Endothelial cell of umbilical vein (primary cell): ENCODE results near the gene RTN4RL1. TPM values are rescaled to one million over a fixed set of nuclear protein-coding genes. Genes with fewer than 3 reads are reported as not detected.

Experiments
- BruUV-seq: library from RNA; stranded (reverse); fragments of 400-500 nt; replicated peaks from 2 replicates; lab custom pipeline; 2021; lab: Mats Ljungman, UMichigan
- CTCF ChIA-PET: fragments of 300-600, 350-600 bp; sonication (Branson Sonifier 250); formaldehyde crosslinking; loops from one replicate; lab custom pipeline; 2021; ENCODE audit warnings: antibody characterized with exemption, inconsistent platforms; lab: Charles Lee
- POLR2A ChIA-PET: fragments of 300-600, 350-600 bp; sonication (Branson Sonifier 250); formaldehyde crosslinking; loops from one replicate; lab custom pipeline; 2021; ENCODE audit warnings: antibody characterized with exemption, inconsistent platforms; lab: Charles Lee
- DNase-seq: peaks from one replicate; pipeline ENCODE4 v3.0.0-alpha.2; 2011; ENCODE audit warnings: low read depth, low spot score
- FAIRE-seq: peaks from 2 replicates; lab custom pipeline; 2011; peaks lifted over from hg19 to GRCh38; lab: Jason Lieb, UNC
- H2AFZ ChIP-seq: 2 replicates; pipeline ENCODE4 v1.6.0; 2012; ENCODE audit warnings: low read depth, low read length, control low read depth, inconsistent platforms
- H3K27ac ChIP-seq: 2 replicates; pipeline ENCODE4 v1.5.1; 2011; ENCODE audit warnings: low read depth, mild to moderate bottlenecking, control low read depth, low read length, moderate library complexity; ENCODE audit not compliant: insufficient read depth
- H3K27me3 ChIP-seq, 2 experiments: 2 replicates each; pipeline versions ENCODE4 v1.6.0 to v1.6.1; 2011; ENCODE audit warnings: low read length in 2 of 2, mixed read lengths in 1 of 2; ENCODE audit not compliant: control insufficient read depth in 2 of 2, insufficient read depth in 2 of 2
- H3K36me3 ChIP-seq, 2 experiments: 2 replicates in 1 of 2; 3 replicates in 1 of 2; pipeline ENCODE4 v1.5.1; 2011; ENCODE audit warnings: low read length in 2 of 2, mild to moderate bottlenecking in 1 of 2, moderate library complexity in 1 of 2; ENCODE audit not compliant: control insufficient read depth in 2 of 2, insufficient read depth in 2 of 2; ENCODE audit errors: extremely low read depth in 1 of 2
- H3K4me1 ChIP-seq: 3 replicates; pipeline ENCODE4 v1.5.1; 2011; ENCODE audit warnings: mild to moderate bottlenecking, low read length; ENCODE audit not compliant: control insufficient read depth, insufficient read depth; ENCODE audit errors: extremely low read depth
- H3K4me2 ChIP-seq: 2 replicates; pipeline ENCODE4 v1.6.1; 2011; ENCODE audit warnings: low read length, control low read depth, mixed read lengths; ENCODE audit not compliant: insufficient read depth
- H3K4me3 ChIP-seq, 3 experiments: fragments of 200-600 bp in 1 of 3; sonication (generic), shearing (Covaris generic) in 1 of 3; replicated peaks in 1 of 3; 2 replicates each; pipeline ENCODE4 v1.5.1; 2011 to 2016; ENCODE audit warnings: control low read depth in 3 of 3, low read length in 3 of 3, mild to moderate bottlenecking in 2 of 3, inconsistent platforms in 1 of 3, low read depth in 1 of 3, moderate library complexity in 1 of 3; ENCODE audit not compliant: insufficient read depth in 1 of 3
- H3K79me2 ChIP-seq: 2 replicates; pipeline ENCODE4 v1.6.0; 2012; ENCODE audit warnings: low read length, inconsistent platforms; ENCODE audit not compliant: control insufficient read depth, insufficient read depth
- H3K9ac ChIP-seq: replicated peaks from 2 replicates; pipeline ENCODE3; 2011; ENCODE audit warnings: low read length, control low read depth; ENCODE audit not compliant: insufficient read depth; ENCODE audit errors: extremely low read depth
- H3K9me1 ChIP-seq: replicated peaks from 3 replicates; pipeline ENCODE4 v1.6.0; 2011; ENCODE audit warnings: mild to moderate bottlenecking, low read length; ENCODE audit not compliant: control insufficient read depth, insufficient read depth; ENCODE audit errors: extremely low read depth
- H3K9me3 ChIP-seq: replicated peaks from 2 replicates; pipeline ENCODE4 v1.5.1; 2012; ENCODE audit warnings: low read length, inconsistent platforms; ENCODE audit not compliant: control insufficient read depth, insufficient read depth
- H4K20me1 ChIP-seq: replicated peaks from 2 replicates; pipeline ENCODE3; 2011; ENCODE audit warnings: mild to moderate bottlenecking, low read length; ENCODE audit not compliant: control insufficient read depth, insufficient read depth; ENCODE audit errors: extremely low read depth
- CTCF ChIP-seq, 2 donors: IDR thresholded peaks; 1 replicate in 1 of 2; 2 replicates in 1 of 2; pipeline ENCODE4 v1.5.1; 2011; ENCODE audit warnings: low read length in 2 of 2, mild to moderate bottlenecking in 2 of 2, moderate library complexity in 2 of 2, control low read depth in 1 of 2, inconsistent platforms in 1 of 2, low read depth in 1 of 2; ENCODE audit not compliant: insufficient read depth in 1 of 2; ENCODE audit errors: extremely low read depth in 1 of 2
- EZH2 ChIP-seq: IDR thresholded peaks from 2 replicates; pipeline ENCODE4 v1.6.1; 2012; ENCODE audit warnings: borderline replicate concordance, low read depth, mild to moderate bottlenecking, moderate library complexity, low read length, inconsistent platforms; ENCODE audit not compliant: severe bottlenecking
- FOS ChIP-seq: IDR thresholded peaks from 2 replicates; pipeline ENCODE4 v1.6.1; 2011; ENCODE audit warnings: mild to moderate bottlenecking, low read length, moderate library complexity, borderline replicate concordance; ENCODE audit not compliant: insufficient read depth
- GATA2 ChIP-seq: IDR thresholded peaks from 2 replicates; pipeline ENCODE4 v1.7.0; 2011; ENCODE audit warnings: low read depth, mild to moderate bottlenecking, moderate library complexity, mixed read lengths, low read length; ENCODE audit not compliant: insufficient read length, insufficient read depth
- JUN ChIP-seq: IDR thresholded peaks from 2 replicates; pipeline ENCODE4 v1.6.1; 2011; ENCODE audit warnings: borderline replicate concordance, low read depth; ENCODE audit not compliant: insufficient read length, insufficient read depth
- MAX ChIP-seq: IDR thresholded peaks from 2 replicates; pipeline ENCODE4 v1.6.1; 2011; ENCODE audit not compliant: insufficient read depth, insufficient read length
- MYC ChIP-seq: IDR thresholded peaks from one replicate; pipeline ENCODE4 v1.6.1; 2011; ENCODE audit warnings: mild to moderate bottlenecking, low read depth, low read length
- POLR2A ChIP-seq: IDR thresholded peaks from 2 replicates; pipeline ENCODE4 v1.6.1; 2012; ENCODE audit warnings: low read depth, mild to moderate bottlenecking, control low read depth, low read length
- POLR2AphosphoS5 ChIP-seq: IDR thresholded peaks from 2 replicates; pipeline ENCODE4 v1.6.1; 2012; ENCODE audit warnings: low read depth, mild to moderate bottlenecking, control low read depth, low read length, moderate library complexity; ENCODE audit not compliant: insufficient read depth
- dilution Hi-C: fragments of 300-500 bp; cut with MboI; formaldehyde crosslinking; loops from one replicate; pipeline ENCODE4 v1.15.0; 2019; ENCODE audit warnings: low sequenced_read_pairs; ENCODE audit not compliant: extremely low pct_ligation_motif_present
- intact Hi-C: fragments of 100-400 bp; cut with micrococcal nuclease; formaldehyde crosslinking; loops from one replicate; pipeline ENCODE4 v1.10.0; 2022
- polyA plus RNA-seq, 4 experiments: library from polyadenylated mRNA; depleted of rRNA in 3 of 4; stranded (reverse) in 3 of 4; unstranded in 1 of 4; fragments of >200 nt; gene quantifications; 2 replicates each; pipeline versions ENCODE4 v1.2.1 to v1.2.3, GENCODE V29; 2011 to 2012; ENCODE audit warnings: missing spikeins in 1 of 4
- total RNA-seq: library from RNA; stranded (reverse); gene quantifications from 2 replicates; pipeline ENCODE4 v1.2.3, GENCODE V29; 2021

RTN4RL1 gene
- total and polyA plus RNA-seq, 2 donors (not counting 3 experiments of a cell fraction or from before 2014, with no cell fraction given): 0.04 TPM; not detected in 1

- POLR2A ChIA-PET: no interaction called here
- no peaks in the 10 kb centered on the region for H4K20me1 ChIP-seq
- H3K27me3 ChIP-seq: peaks cover 2 to 11% of the 10 kb centered on the region in 2 experiments
- no peak overlapping the region for H3K9ac ChIP-seq
- DNase-seq (no peak), FAIRE-seq (no peak)
- H3K4me2 ChIP-seq: no peak overlapping the region
- H3K9me3 ChIP-seq: no peaks in the 10 kb centered on the region
- CTCF ChIA-PET: interaction anchor here (0.9 to 2.7 kb wide), 5 partner anchors 41 to 301 kb away, joined by 3 to 27 read pairs (median 3); no protein-coding TSS in a partner anchor
- dilution Hi-C loops: no loop called here
- H3K4me1 ChIP-seq: peaks cover 25% of the 10 kb centered on the region
- H3K36me3 ChIP-seq: no peaks in the 10 kb centered on the region
- intact Hi-C loops: loop anchor here (5.0 kb wide), 2 partner anchors 285 to 365 kb away; partner anchors contain the start of genes SGSM2 and TSR1
- H2AFZ ChIP-seq: no peak overlapping the region
- H3K27ac ChIP-seq: no peak overlapping the region
- TF ChIP-seq JUN (no peak), GATA2 (no peak), EZH2 (no peak), CTCF (IDR thresholded peaks at IDR 0.05; ENCODE audit: extremely low read depth in 1 of 2, insufficient read depth in 1 of 2, low read depth in 1 of 2, low read length in 2 of 2) (no peak), POLR2AphosphoS5 (no peak), MAX (no peak), FOS (no peak), MYC (no peak), POLR2A (no peak)
- H3K9me1 ChIP-seq: no peaks in the 10 kb centered on the region
- peaks cover 11% of the 10 kb centered on the region for H3K79me2 ChIP-seq
- no TSS peak for BruUV-seq
- no peak overlapping the region for H3K4me3 ChIP-seq
Observed at GRCh38 chr17:2051933-2052559, 26.9 kb upstream of the RTN4RL1 start.
